Measurements from ENCODE around the gene RARB. TPM values are rescaled to one million over a fixed set of nuclear protein-coding genes. Genes with fewer than 3 reads are reported as not detected.

RARB gene
- polyA plus RNA-seq, 1 experiment = 7.8 TPM

- DNase-seq (ENCODE audit: low read depth) = no peak
- Histone ChIP-seq H3K4me3 (ENCODE audit: low read depth, low read length) (no peak overlapping the region), H3K27me3 (ENCODE audit: control insufficient read depth, insufficient read depth, low read length) (no peaks in the 10 kb centered on the region), H3K36me3 (ENCODE audit: control insufficient read depth, insufficient read depth, low read length) (no peaks in the 10 kb centered on the region)
- POLR2A ChIA-PET = interaction anchor here (1.1 kb wide), 1 partner anchor 32 kb away, joined by 3 read pairs; no protein-coding TSS in a partner anchor
- CTCF ChIA-PET = interaction anchor here (0.6 to 1.2 kb wide), 2 partner anchors 10 to 82 kb away, joined by 3 read pairs; no protein-coding TSS in a partner anchor
- no peak for TF ChIP-seq CTCF (IDR thresholded peaks at IDR 0.05; ENCODE audit: insufficient read depth, low read depth, low read length)
Observed at GRCh38 chr3:25500706-25501210, 72.7 kb downstream of the RARB start.

GRCh38 chr3:25502233-25502632, 74.2 kb downstream of the RARB start:
- no peak overlapping the region for H3K4me3 ChIP-seq (ENCODE audit: low read depth, low read length)
- H3K27me3 ChIP-seq (ENCODE audit: control insufficient read depth, insufficient read depth, low read length) = no peaks in the 10 kb centered on the region
- no peak for TF ChIP-seq CTCF (IDR thresholded peaks at IDR 0.05; ENCODE audit: insufficient read depth, low read depth, low read length)
- no peaks in the 10 kb centered on the region for H3K36me3 ChIP-seq (ENCODE audit: control insufficient read depth, insufficient read depth, low read length)
- ChIA-PET POLR2A (no interaction called here), CTCF (interaction anchor here (0.6 to 1.5 kb wide), 3 partner anchors 25 to 789 kb away, joined by 3 to 4 read pairs (median 4); no protein-coding TSS in a partner anchor)
- DNase-seq (ENCODE audit: low read depth) = no peak

- CTCF ChIA-PET = interaction anchor here (1.1 to 1.5 kb wide), 3 partner anchors 23 to 91 kb away, joined by 3 to 4 read pairs (median 3); no protein-coding TSS in a partner anchor
Observed at GRCh38 chr3:25503898-25504301, 75.8 kb downstream of the RARB start.

GRCh38 chr3:25505581-25505980, 77.5 kb downstream of the RARB start:
- Histone ChIP-seq H3K27me3 (ENCODE audit: control insufficient read depth, insufficient read depth, low read length) (no peaks in the 10 kb centered on the region), H3K4me3 (ENCODE audit: low read depth, low read length) (no peak overlapping the region), H3K36me3 (ENCODE audit: control insufficient read depth, insufficient read depth, low read length) (no peaks in the 10 kb centered on the region)
- no peak for DNase-seq (ENCODE audit: low read depth)
- CTCF ChIA-PET = interaction anchor here (0.8 kb wide), 1 partner anchor 36 kb away, joined by 3 read pairs; no protein-coding TSS in a partner anchor
- no peak for TF ChIP-seq CTCF (IDR thresholded peaks at IDR 0.05; ENCODE audit: insufficient read depth, low read depth, low read length)
- POLR2A ChIA-PET = no interaction called here

More at GRCh38 chr3:25503898-25504301, 75.8 kb downstream of the RARB start:
- TF ChIP-seq CTCF (IDR thresholded peaks at IDR 0.05; ENCODE audit: insufficient read depth, low read depth, low read length) = no peak
- POLR2A ChIA-PET = no interaction called here
- Histone ChIP-seq H3K27me3 (ENCODE audit: control insufficient read depth, insufficient read depth, low read length) (no peaks in the 10 kb centered on the region), H3K4me3 (ENCODE audit: low read depth, low read length) (no peak overlapping the region), H3K36me3 (ENCODE audit: control insufficient read depth, insufficient read depth, low read length) (no peaks in the 10 kb centered on the region)
- DNase-seq (ENCODE audit: low read depth) = no peak

- ChIA-PET CTCF (no interaction called here), POLR2A (no interaction called here)
- Histone ChIP-seq H3K4me3 (ENCODE audit: low read depth, low read length) (no peak overlapping the region), H3K27me3 (ENCODE audit: control insufficient read depth, insufficient read depth, low read length) (no peaks in the 10 kb centered on the region), H3K36me3 (ENCODE audit: control insufficient read depth, insufficient read depth, low read length) (no peaks in the 10 kb centered on the region)
- no peak for TF ChIP-seq CTCF (IDR thresholded peaks at IDR 0.05; ENCODE audit: insufficient read depth, low read depth, low read length)
- no peak for DNase-seq (ENCODE audit: low read depth)
Observed at GRCh38 chr3:25507811-25508210, 79.7 kb downstream of the RARB start.
